Adrenal gland (tissue), 19 donors: ENCODE data around the gene SLC16A10. TPM values are rescaled to one million over a fixed set of nuclear protein-coding genes. Genes with fewer than 3 reads are reported as not detected.

ENCODE experiments used
- DNase-seq, 7 donors: peaks; one replicate each; pipeline ENCODE4 v3.0.0-alpha.2; 2019 to 2020
- H3K27ac ChIP-seq, 5 donors: fragments of 200-600 bp; sonication (generic) in 4 of 5; 1 replicate in 3 of 5; 2 replicates in 2 of 5; pipeline versions ENCODE4 v1.5.1 to v1.8.0; 2016 to 2020; ENCODE audit warnings: mild to moderate bottlenecking in 1 of 5
- H3K27me3 ChIP-seq: fragments of 200-600 bp; 2 replicates; pipeline ENCODE4 v1.8.0; 2021
- H3K36me3 ChIP-seq, 2 donors: fragments of 200-600 bp; replicated peaks in 1 of 2; 1 replicate in 1 of 2; 2 replicates in 1 of 2; pipeline versions ENCODE4 v1.5.1 to v1.8.0; 2018 to 2022
- H3K4me1 ChIP-seq, 2 donors: fragments of 200-600 bp; replicated peaks in 1 of 2; 1 replicate in 1 of 2; 2 replicates in 1 of 2; pipeline versions ENCODE4 v1.5.1 to v1.8.0; 2018 to 2021
- H3K4me3 ChIP-seq, 4 donors: fragments of 200-600 bp; sonication (generic) in 3 of 4; one replicate each; pipeline ENCODE4 v1.5.1; 2016 to 2018
- H3K9me3 ChIP-seq, 3 donors: fragments of 200-600 bp; sonication (generic) in 1 of 3; replicated peaks in 1 of 3; 1 replicate in 2 of 3; 2 replicates in 1 of 3; pipeline versions ENCODE4 v1.5.1 to v1.8.0; 2016 to 2021
- POLR2A ChIP-seq, 2 donors: fragments of 450-650 bp; IDR thresholded peaks; one replicate each; pipeline ENCODE4 v1.6.1; 2017; ENCODE audit warnings: antibody characterized with exemption in 2 of 2, mild to moderate bottlenecking in 2 of 2, moderate library complexity in 1 of 2
- WGBS, 4 donors: extraction: QIAGEN DNeasy Blood & Tissue Kit in 2 of 4; methylation state at CpG; one replicate each; pipeline versions ENCODE4 v1.1.5 to v1.1.7; 2013 to 2017; 5-methylcytosine and 5-hydroxymethylcytosine counted together
- intact Hi-C, 2 donors: fragments of 100-400 bp; cut with DNase I; formaldehyde crosslinking; loops; one replicate each; pipeline versions ENCODE4 v1.14.1 to v1.15.0; 2022 to 2023
- long read RNA-seq, 10 donors: library from polyadenylated mRNA in 3 of 10; unstranded in 2 of 10; stranded (forward) in 1 of 10; transcript quantifications; one replicate each; pipeline ENCODE4 v2.0.0 and lab custom pipeline, GENCODE V29; 2021 to 2026
- polyA plus RNA-seq, 3 donors: library from polyadenylated mRNA; stranded (reverse); fragments of 200-250 nt in 2 of 3; fragments of 350-450 nt in 1 of 3; fragmentation: Illumina TruSeq in 1 of 3; extraction: RNeasy Lipid Tissue Mini Kit (QIAGEN cat#74804) in 1 of 3; gene quantifications; one replicate each; pipeline ENCODE4 v1.2.3, GENCODE V29; 2013 to 2014
- total RNA-seq, 9 donors: library from RNA; depleted of rRNA in 4 of 9; stranded (reverse); fragments of >200 nt in 4 of 9; fragments of 120-200 nt in 1 of 9; fragmentation: NEBNext Ultra II Directional in 1 of 9; extraction: Animal tissue kit (Norgen Biotek cat#: 25700) in 1 of 9; gene quantifications; one replicate each; pipeline versions ENCODE4 v1.1.0 to v1.2.4, GENCODE V29; 2013 to 2023
- TF ChIP-seq, protein P1 (sequence below), 6 experiments: fragments of 450-650 bp in 4 of 6; fragments of 200-600 bp in 2 of 6; sonication (generic) in 1 of 6; IDR thresholded peaks; 1 replicate in 5 of 6; 2 replicates in 1 of 6; pipeline versions ENCODE4 v1.5.1 to v1.8.0; 2016 to 2021; ENCODE audit warnings: antibody characterized with exemption in 6 of 6, mild to moderate bottlenecking in 2 of 6, moderate library complexity in 1 of 6
- donor health status: healthy with polysubstance abuse.
- donor health status: Bipolar disorder and iron deficiency.
- donor health status: DM: yes; HTN: yes; CAD: no.
- donor health status: DM: no; HTN: no; CAD: no.
- donor health status: DM: no; HTN: no; CAD: no.
- donor health status: DM: yes; HTN: yes; CAD: no.

The SLC16A10 gene, protein sequence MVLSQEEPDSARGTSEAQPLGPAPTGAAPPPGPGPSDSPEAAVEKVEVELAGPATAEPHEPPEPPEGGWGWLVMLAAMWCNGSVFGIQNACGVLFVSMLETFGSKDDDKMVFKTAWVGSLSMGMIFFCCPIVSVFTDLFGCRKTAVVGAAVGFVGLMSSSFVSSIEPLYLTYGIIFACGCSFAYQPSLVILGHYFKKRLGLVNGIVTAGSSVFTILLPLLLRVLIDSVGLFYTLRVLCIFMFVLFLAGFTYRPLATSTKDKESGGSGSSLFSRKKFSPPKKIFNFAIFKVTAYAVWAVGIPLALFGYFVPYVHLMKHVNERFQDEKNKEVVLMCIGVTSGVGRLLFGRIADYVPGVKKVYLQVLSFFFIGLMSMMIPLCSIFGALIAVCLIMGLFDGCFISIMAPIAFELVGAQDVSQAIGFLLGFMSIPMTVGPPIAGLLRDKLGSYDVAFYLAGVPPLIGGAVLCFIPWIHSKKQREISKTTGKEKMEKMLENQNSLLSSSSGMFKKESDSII
- total RNA-seq (10 to 100 TPM; 13.8 to 97.0 (median 28.2) TPM), polyA plus RNA-seq (1 to 10 TPM; 4.6 to 8.2 (median 4.9) TPM)
- long read RNA-seq, donor 1, transcript SLC16A10-202 (6 exons, 2,508 nt) = major isoform, 5 of 5 reads
- long read RNA-seq, donor 1, partial matches to known transcripts = 0 of 5 reads
- long read RNA-seq, donor 1, other reads (novel, unspliced or antisense) = 0 of 5 reads
- long read RNA-seq, donor 2, partial matches to known transcripts = 9 of 14 reads
- long read RNA-seq, donor 2, other reads (novel, unspliced or antisense) = 0 of 14 reads
- long read RNA-seq, donor 3, partial matches to known transcripts = 5 of 9 reads
- long read RNA-seq, donor 3, other reads (novel, unspliced or antisense) = 0 of 9 reads
- long read RNA-seq, donor 4, partial matches to known transcripts = 2 of 6 reads
- long read RNA-seq, donor 4, other reads (novel, unspliced or antisense) = 3 of 6 reads
- long read RNA-seq, donor 5, transcript SLC16A10-202 (6 exons, 2,508 nt) = major isoform, 29 of 31 reads
- long read RNA-seq, donor 5, partial matches to known transcripts = 0 of 31 reads
- long read RNA-seq, donor 5, other reads (novel, unspliced or antisense) = 2 of 31 reads
- long read RNA-seq, donor 6, partial matches to known transcripts = 0 of 3 reads
- long read RNA-seq, donor 6, other reads (novel, unspliced or antisense) = 3 of 3 reads
- long read RNA-seq, donor 7 = 0 reads
- long read RNA-seq, donor 8, partial matches to known transcripts = 7 of 8 reads
- long read RNA-seq, donor 8, other reads (novel, unspliced or antisense) = 0 of 8 reads
- long read RNA-seq, donor 9 = 0 reads
- long read RNA-seq, donor 10, partial matches to known transcripts = 0 of 2 reads
- long read RNA-seq, donor 10, other reads (novel, unspliced or antisense) = 0 of 2 reads

DNA sequence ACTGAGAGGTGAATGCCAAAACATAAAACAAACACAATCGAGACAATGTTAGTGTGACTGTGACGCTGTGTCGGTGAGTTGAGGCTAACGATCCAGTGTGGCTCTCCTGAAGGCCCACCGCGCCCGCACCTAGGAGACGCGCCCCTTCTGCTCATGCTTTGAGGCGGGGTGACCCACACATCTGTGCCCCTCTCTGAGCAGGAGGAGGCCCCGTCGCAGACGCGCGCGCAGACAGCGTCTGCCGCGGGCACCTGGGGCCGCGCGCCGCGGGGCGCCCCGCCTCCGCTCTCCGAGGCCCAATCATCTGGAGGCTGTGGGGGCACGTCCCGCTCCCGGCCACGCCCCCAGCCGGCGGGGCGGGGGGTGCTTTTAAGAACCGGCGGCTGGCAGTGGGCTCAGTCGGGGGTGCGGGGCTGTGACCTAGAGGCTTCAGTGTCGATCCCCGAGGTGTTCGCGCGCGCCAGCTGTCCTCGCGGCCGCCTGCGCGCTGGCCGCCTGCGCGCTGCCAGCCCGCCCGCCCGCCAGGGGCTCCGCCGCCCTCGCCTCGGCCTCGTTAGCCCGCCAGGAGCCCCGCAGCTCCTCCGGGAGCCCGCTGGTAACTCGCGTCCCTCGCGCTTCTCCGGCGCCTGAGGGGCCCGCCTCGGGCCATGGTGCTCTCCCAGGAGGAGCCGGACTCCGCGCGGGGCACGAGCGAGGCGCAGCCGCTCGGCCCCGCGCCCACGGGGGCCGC, at the start of gene SLC16A10:
SLC16A10 (plus strand) TSS at position 398 of the 730 bp plus-strand sequence; CDS start at position 648, 250 bp downstream.
- Histone ChIP-seq H3K4me1 (peaks cover 6 to 22% of the 10 kb centered on the region in 2 donors), H3K27ac (peak within 1 kb of the TSS in 3 of 5 donors; percentile 49 to 80 (median 57)), H3K36me3 (no peaks in the 10 kb centered on the region), H3K4me3 (peak within 1 kb of the TSS; percentile 38 to 78 (median 64)), H3K9me3 (no peaks in the 10 kb centered on the region), H3K27me3 (no peaks in the 10 kb centered on the region)
- peak; percentile 84 to 92 for TF ChIP-seq POLR2A (IDR thresholded peaks at IDR 0.05)
- TF ChIP-seq, protein P1, sequence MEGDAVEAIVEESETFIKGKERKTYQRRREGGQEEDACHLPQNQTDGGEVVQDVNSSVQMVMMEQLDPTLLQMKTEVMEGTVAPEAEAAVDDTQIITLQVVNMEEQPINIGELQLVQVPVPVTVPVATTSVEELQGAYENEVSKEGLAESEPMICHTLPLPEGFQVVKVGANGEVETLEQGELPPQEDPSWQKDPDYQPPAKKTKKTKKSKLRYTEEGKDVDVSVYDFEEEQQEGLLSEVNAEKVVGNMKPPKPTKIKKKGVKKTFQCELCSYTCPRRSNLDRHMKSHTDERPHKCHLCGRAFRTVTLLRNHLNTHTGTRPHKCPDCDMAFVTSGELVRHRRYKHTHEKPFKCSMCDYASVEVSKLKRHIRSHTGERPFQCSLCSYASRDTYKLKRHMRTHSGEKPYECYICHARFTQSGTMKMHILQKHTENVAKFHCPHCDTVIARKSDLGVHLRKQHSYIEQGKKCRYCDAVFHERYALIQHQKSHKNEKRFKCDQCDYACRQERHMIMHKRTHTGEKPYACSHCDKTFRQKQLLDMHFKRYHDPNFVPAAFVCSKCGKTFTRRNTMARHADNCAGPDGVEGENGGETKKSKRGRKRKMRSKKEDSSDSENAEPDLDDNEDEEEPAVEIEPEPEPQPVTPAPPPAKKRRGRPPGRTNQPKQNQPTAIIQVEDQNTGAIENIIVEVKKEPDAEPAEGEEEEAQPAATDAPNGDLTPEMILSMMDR (IDR thresholded peaks at IDR 0.05) = peak in 2 of 6 experiments; percentile 8 to 34
- peak; percentile 84 to 91 (median 88) for DNase-seq
- WGBS, 4 donors = 1 to 3% (median 1%) methylated on average over 3 to 86 of the region's 86 CpGs
- intact Hi-C loops = no loop called here

DNA sequence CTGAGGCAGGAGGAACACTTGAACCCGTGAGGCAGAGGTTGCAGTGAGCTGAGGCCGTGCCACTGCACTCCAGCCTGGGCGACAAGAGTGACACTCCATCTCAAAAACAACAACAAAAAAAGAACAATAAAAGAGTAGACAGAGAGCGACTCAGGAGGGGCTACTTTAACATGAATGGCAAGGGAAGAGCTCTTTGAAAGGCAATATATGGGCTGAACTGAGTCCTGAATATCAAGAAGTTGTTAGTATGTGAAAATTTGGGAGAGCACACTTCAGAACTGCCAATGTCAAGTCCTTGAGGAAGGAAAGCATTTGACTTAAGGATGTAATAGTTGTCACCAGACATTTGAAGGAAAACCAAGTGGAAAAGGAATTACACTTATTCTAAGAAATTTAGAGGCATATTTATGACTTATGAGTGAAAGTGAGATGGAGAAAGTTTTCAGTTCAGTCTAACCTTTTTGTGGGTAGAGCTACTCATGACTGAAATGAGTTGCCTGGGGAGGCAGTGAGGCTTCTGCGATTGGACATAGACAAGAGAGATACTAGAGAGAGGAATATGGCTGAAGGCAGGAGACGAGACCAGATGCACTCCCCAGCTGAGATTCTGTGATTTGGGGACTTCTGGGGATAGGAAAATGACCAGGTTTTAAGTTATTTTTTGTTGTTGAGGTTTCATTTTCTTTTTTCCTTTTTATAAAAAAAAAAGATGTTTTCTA, 48.6 kb upstream of the SLC16A10 start:
- intact Hi-C loops = no loop called here
- no peak for TF ChIP-seq POLR2A (IDR thresholded peaks at IDR 0.05)
- TF ChIP-seq, protein P1 (IDR thresholded peaks at IDR 0.05) = no peak
- no peaks in the 10 kb centered on the region for H3K36me3 ChIP-seq
- H3K9me3 ChIP-seq = no peaks in the 10 kb centered on the region
- H3K4me3 ChIP-seq = no peak overlapping the region
- 83 to 95% (median 90%) methylated on average over 6 of the region's 6 CpGs for whole genome bisulfite sequencing, 4 donors
- DNase-seq = no peak
- H3K27ac ChIP-seq = no peak overlapping the region
- no peaks in the 10 kb centered on the region for H3K27me3 ChIP-seq
- H3K4me1 ChIP-seq = no peaks in the 10 kb centered on the region

DNA sequence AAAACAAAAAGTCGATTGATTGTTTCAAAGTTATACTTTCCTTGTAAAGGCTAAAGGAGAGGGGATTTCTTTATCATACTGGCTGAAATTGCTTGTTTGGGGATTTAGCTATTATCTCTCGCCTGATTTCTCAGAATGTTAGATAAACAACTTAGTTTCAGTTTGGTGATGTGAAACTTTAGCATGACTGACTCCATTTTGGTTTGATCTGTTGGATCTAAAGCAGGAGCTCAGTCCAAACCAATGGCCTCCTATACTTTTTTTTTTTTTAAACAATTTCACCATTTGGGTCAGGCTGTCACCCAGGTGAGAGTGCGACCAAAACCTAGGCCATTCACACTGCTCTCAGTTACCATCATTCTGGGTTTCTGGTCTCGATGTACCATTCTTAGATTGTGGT, 45.4 kb upstream of the SLC16A10 start:
- TF ChIP-seq POLR2A (IDR thresholded peaks at IDR 0.05) = no peak
- TF ChIP-seq, protein P1 (IDR thresholded peaks at IDR 0.05) = no peak
- Histone ChIP-seq H3K27me3 (no peaks in the 10 kb centered on the region), H3K27ac (no peak overlapping the region), H3K4me3 (no peak overlapping the region), H3K36me3 (no peaks in the 10 kb centered on the region), H3K4me1 (no peaks in the 10 kb centered on the region), H3K9me3 (no peaks in the 10 kb centered on the region)
- DNase-seq = no peak
- intact Hi-C loops = no loop called here
- 87 to 92% (median 90%) methylated on average over 4 of the region's 4 CpGs for WGBS, 4 donors
